Measurements from ENCODE around the gene GGN.
"Not testable (repeated sequence)": the region's sequence is repeated elsewhere in the genome, so short reads cannot be mapped to it uniquely, and the experiment has no call there.

Gene GGN

GRCh38 chr19:38362076-38362945 is 25.5 kb downstream of the GGN start:
- DNase-seq (ENCODE audit: low spot score) = peak; percentile 68

GRCh38 chr19:38361633-38362075 is 26.2 kb downstream of the GGN start:
- DNase-seq (ENCODE audit: low spot score) = peak; percentile 58

GRCh38 chr19:38360839-38361631 is 26.8 kb downstream of the GGN start:
- no peak for DNase-seq (ENCODE audit: low spot score)

GRCh38 chr19:38360351-38360750 is 27.5 kb downstream of the GGN start:
- no peak for DNase-seq (ENCODE audit: low spot score)

GRCh38 chr19:38359242-38360021 is 28.4 kb downstream of the GGN start:
- no peak for DNase-seq (ENCODE audit: low spot score)

GRCh38 chr19:38358071-38358470 is 29.8 kb downstream of the GGN start:
- DNase-seq (ENCODE audit: low spot score) = no peak

- DNase-seq (ENCODE audit: low spot score) = no peak
Observed at GRCh38 chr19:38355728-38356725, 31.8 kb downstream of the GGN start.

GRCh38 chr19:38352611-38353010 is 35.2 kb downstream of the GGN start:
- no peak for DNase-seq (ENCODE audit: low spot score)

GRCh38 chr19:38351865-38352395 is 35.9 kb downstream of the GGN start:
- DNase-seq (ENCODE audit: low spot score) = no peak

GRCh38 chr19:38350883-38351282 is 37.0 kb downstream of the GGN start:
- DNase-seq (ENCODE audit: low spot score) = no peak

- DNase-seq (ENCODE audit: low spot score) = no peak
Observed at GRCh38 chr19:38346837-38347236, 41.0 kb downstream of the GGN start.

- DNase-seq (ENCODE audit: low spot score) = no peak
Observed at GRCh38 chr19:38340927-38341326, 46.9 kb downstream of the GGN start.

- DNase-seq (ENCODE audit: low spot score) = not testable (repeated sequence)
Observed at GRCh38 chr19:38339011-38339410, 48.8 kb downstream of the GGN start.

GRCh38 chr19:38337360-38337653 is 50.5 kb downstream of the GGN start:
- no peak for DNase-seq (ENCODE audit: low spot score)

GRCh38 chr19:38336638-38337359 is 51.0 kb downstream of the GGN start:
- peak; percentile 96 for DNase-seq (ENCODE audit: low spot score)

- peak; percentile 95 for DNase-seq (ENCODE audit: low spot score)
Observed at GRCh38 chr19:38335949-38336637, 51.7 kb downstream of the GGN start.
